HCT116 (cell line): ENCODE results near the gene ZNRF3.

Experiments used
- CTCF ChIP-seq, 3 experiments: fragments of 200-600 bp in 1 of 3; sonication (generic) in 1 of 3; IDR thresholded peaks in 2 of 3; conservative IDR thresholded peaks in 1 of 3; 2 replicates each; pipeline ENCODE4 v1.5.1; 2012 to 2017; ENCODE audit warnings: low read depth in 2 of 3, low read length in 2 of 3, antibody characterized with exemption in 1 of 3, borderline replicate concordance in 1 of 3, control low read depth in 1 of 3, mild to moderate bottlenecking in 1 of 3, mixed read lengths in 1 of 3, mixed run types in 1 of 3, moderate library complexity in 1 of 3; ENCODE audit not compliant: insufficient read depth in 1 of 3
- TCF7L2 ChIP-seq: IDR thresholded peaks from 2 replicates; pipeline ENCODE4 v1.7.0; 2011; ENCODE audit warnings: borderline replicate concordance, inconsistent platforms; ENCODE audit not compliant: insufficient read depth, insufficient read length; ENCODE audit errors: extremely low read depth

- TF ChIP-seq CTCF (IDR thresholded peaks at IDR 0.05 in 2 of 3, conservative IDR thresholded peaks at IDR 0.05 in 1 of 3; ENCODE audit: borderline replicate concordance in 1 of 3, insufficient read depth in 1 of 3, low read depth in 2 of 3, low read length in 2 of 3) = no peak
- TF ChIP-seq TCF7L2 = no peak
Measured at GRCh38 chr22:28900379-28900925, 17.1 kb downstream of the ZNRF3 start.
